GM18520 (cell line): ENCODE measurements around the gene FLT1.

Source experiments
- ATAC-seq: cut with Tn5 transposase; IDR thresholded peaks from one replicate; pipeline ENCODE4 v1.9.1; 2021; ENCODE audit not compliant: unreplicated experiment

Gene FLT1

DNA sequence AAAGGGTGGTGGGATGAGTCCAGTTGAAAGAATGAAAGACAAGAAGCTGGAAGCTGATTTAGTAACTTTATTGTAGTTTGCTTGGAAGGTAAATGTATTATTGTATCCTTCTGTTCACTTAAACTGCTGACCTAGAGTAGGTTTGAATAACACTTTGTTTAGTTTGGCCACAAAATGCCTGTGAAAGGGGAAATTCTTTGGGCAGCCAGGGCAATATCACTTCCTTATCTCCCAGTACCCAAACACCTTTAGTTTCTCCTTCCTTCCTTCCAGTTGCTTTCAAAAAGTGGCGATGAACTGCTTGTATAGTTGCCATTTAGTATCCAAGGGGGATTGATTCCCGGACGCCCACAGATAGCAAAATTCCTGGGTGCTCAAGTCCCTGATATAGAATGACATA lies 236.5 kb downstream of the FLT1 start:
- ATAC-seq, result no peak

DNA sequence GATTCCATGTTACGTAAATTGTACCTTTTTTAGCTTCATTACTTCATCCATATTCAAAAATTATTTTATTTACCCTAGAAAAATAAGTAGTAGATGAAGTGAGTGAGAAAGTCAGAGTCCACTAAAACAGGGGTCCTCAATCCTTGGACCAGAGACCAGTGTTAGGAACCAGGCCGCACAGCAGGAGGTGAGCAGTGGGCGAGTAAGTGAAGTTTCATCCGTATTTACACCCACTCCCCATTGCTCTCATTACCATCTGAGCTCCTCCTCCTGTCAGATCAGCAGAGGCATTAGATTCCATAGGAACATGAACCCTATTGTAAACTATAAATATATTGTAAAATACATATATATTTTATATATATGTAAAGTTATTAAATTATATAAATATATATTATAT lies 237.6 kb downstream of the FLT1 start:
- no peak for ATAC-seq

- ATAC-seq, result no peak
Observed at GRCh38 chr13:28252547-28252946, 242.4 kb downstream of the FLT1 start.

DNA sequence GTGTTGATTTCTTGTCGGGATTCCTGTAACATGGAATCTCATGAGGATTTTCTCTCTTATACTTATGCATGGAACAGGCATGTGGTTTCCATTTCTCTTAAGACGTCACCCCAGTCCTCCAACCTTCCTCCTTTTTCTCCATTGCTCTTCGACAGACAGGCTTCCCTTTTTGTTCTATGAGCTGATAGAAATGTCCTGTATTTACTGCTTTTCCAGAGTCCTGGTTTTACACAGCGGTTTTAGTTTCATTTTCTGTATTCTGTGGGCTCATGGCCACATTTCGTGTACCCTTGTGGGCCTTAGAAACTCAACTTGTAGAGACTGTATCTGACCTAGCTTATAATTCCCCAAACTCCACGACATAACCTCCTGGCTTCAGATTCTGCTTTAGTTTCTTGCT lies 243.5 kb downstream of the FLT1 start:
- ATAC-seq, result no peak

- no peak for ATAC-seq
Observed at GRCh38 chr13:28250542-28250941, 244.4 kb downstream of the FLT1 start.
